Gastrocnemius medialis (tissue), 4 donors: Measurements from ENCODE around the gene CHST11. TPM values are rescaled to one million over a fixed set of nuclear protein-coding genes. Genes with fewer than 3 reads are reported as not detected.

Source experiments
- ATAC-seq, 2 donors: fragments of 150-250 bp; one replicate each; pipeline ENCODE4 v1.9.1; 2016
- DNase-seq, 2 donors: peaks; one replicate each; pipeline ENCODE4 v3.0.0-alpha.2; 2019
- H3K27ac ChIP-seq, 4 donors: fragments of 200-600 bp; sonication (generic); 1 replicate in 1 of 4; 2 replicates in 3 of 4; pipeline ENCODE4 v1.5.1; 2016 to 2018; ENCODE audit warnings: mild to moderate bottlenecking in 2 of 4, moderate library complexity in 1 of 4
- H3K27me3 ChIP-seq, 3 donors: fragments of 200-600 bp; sonication (generic) in 2 of 3; 1 replicate in 1 of 3; 2 replicates in 2 of 3; pipeline versions ENCODE4 v1.5.1 to v1.6.0; 2016 to 2019; ENCODE audit warnings: mild to moderate bottlenecking in 1 of 3, moderate library complexity in 1 of 3
- H3K36me3 ChIP-seq, 2 donors: fragments of 200-600 bp; sonication (generic) in 1 of 2; one replicate each; pipeline ENCODE4 v1.5.1; 2017 to 2018
- H3K4me1 ChIP-seq, 2 donors: fragments of 200-600 bp; sonication (generic) in 1 of 2; one replicate each; pipeline ENCODE4 v1.5.1; 2016 to 2017; ENCODE audit warnings: mild to moderate bottlenecking in 2 of 2
- H3K4me3 ChIP-seq, 4 donors: fragments of 200-600 bp; sonication (generic) in 3 of 4; 1 replicate in 1 of 4; 2 replicates in 3 of 4; pipeline ENCODE4 v1.5.1; 2016 to 2019; ENCODE audit warnings: mild to moderate bottlenecking in 2 of 4
- H3K9me3 ChIP-seq, 3 donors: fragments of 200-600 bp; sonication (generic) in 2 of 3; 1 replicate in 1 of 3; 2 replicates in 2 of 3; pipeline ENCODE4 v1.5.1; 2016 to 2019
- CTCF ChIP-seq, 5 experiments: fragments of 450-650 bp in 3 of 5; fragments of 200-600 bp in 2 of 5; sonication (generic) in 2 of 5; IDR thresholded peaks in 4 of 5; conservative IDR thresholded peaks in 1 of 5; 1 replicate in 4 of 5; 2 replicates in 1 of 5; pipeline ENCODE4 v1.5.1; 2016 to 2019; ENCODE audit warnings: antibody characterized with exemption in 5 of 5, mild to moderate bottlenecking in 3 of 5, moderate library complexity in 3 of 5
- POLR2A ChIP-seq, 2 donors: fragments of 450-650 bp; IDR thresholded peaks; one replicate each; pipeline ENCODE4 v1.6.1; 2017; ENCODE audit warnings: antibody characterized with exemption in 2 of 2, mild to moderate bottlenecking in 2 of 2, moderate library complexity in 2 of 2
- in situ Hi-C, 4 donors: fragments of 200-750 bp; cut with MboI; loops; one replicate each; pipeline versions ENCODE4 v1.15.0 to v1.8.0; 2017; ENCODE audit warnings: low sequenced_read_pairs in 4 of 4
- intact Hi-C: fragments of 100-400 bp; cut with DNase I; formaldehyde crosslinking; loops from one replicate; pipeline ENCODE4 v1.15.1; 2023; ENCODE audit warnings: low total_unique reads
- total RNA-seq, 4 donors: library from RNA; depleted of rRNA; stranded (reverse); fragments of >200 nt; gene quantifications; one replicate each; pipeline versions ENCODE4 v1.1.0 to v1.2.3, GENCODE V29; 2016

The CHST11 gene
- total RNA-seq, 4 donors from 2014 or later: 0.17 to 2.1 (median 1.4) TPM

GRCh38 chr12:104600036-104600712, 143.4 kb downstream of the CHST11 start:
- no peaks in the 10 kb centered on the region for H3K27me3 ChIP-seq
- no peak for ATAC-seq
- H3K9me3 ChIP-seq: no peaks in the 10 kb centered on the region
- TF ChIP-seq CTCF (IDR thresholded peaks at IDR 0.05 in 4 of 5, conservative IDR thresholded peaks at IDR 0.05 in 1 of 5) (no peak), POLR2A (IDR thresholded peaks at IDR 0.05) (no peak)
- H3K27ac ChIP-seq: no peak overlapping the region
- DNase-seq: no peak
- no peak overlapping the region for H3K4me3 ChIP-seq
- intact Hi-C loops: no loop called here
- H3K4me1 ChIP-seq: no peaks in the 10 kb centered on the region
- in situ Hi-C loops: no loop called here
- H3K36me3 ChIP-seq: no peaks in the 10 kb centered on the region

- Histone ChIP-seq H3K36me3 (no peaks in the 10 kb centered on the region), H3K27ac (no peak overlapping the region), H3K4me3 (no peak overlapping the region), H3K27me3 (no peaks in the 10 kb centered on the region), H3K4me1 (no peaks in the 10 kb centered on the region), H3K9me3 (no peaks in the 10 kb centered on the region)
- no peak for DNase-seq
- ATAC-seq: no peak
- TF ChIP-seq CTCF (IDR thresholded peaks at IDR 0.05 in 4 of 5, conservative IDR thresholded peaks at IDR 0.05 in 1 of 5): no peak
- TF ChIP-seq POLR2A (IDR thresholded peaks at IDR 0.05): no peak
- intact Hi-C loops (no loop called here), in situ Hi-C loops (no loop called here)
Observed at GRCh38 chr12:104600790-104601739, 144.3 kb downstream of the CHST11 start.

- Histone ChIP-seq H3K9me3 (no peaks in the 10 kb centered on the region), H3K4me1 (no peaks in the 10 kb centered on the region), H3K4me3 (no peak overlapping the region), H3K36me3 (no peaks in the 10 kb centered on the region), H3K27ac (no peak overlapping the region), H3K27me3 (no peaks in the 10 kb centered on the region)
- intact Hi-C loops (no loop called here), in situ Hi-C loops (no loop called here)
- no peak for DNase-seq
- TF ChIP-seq CTCF (IDR thresholded peaks at IDR 0.05 in 4 of 5, conservative IDR thresholded peaks at IDR 0.05 in 1 of 5) (no peak), POLR2A (IDR thresholded peaks at IDR 0.05) (no peak)
- no peak for ATAC-seq
Observed at GRCh38 chr12:104602406-104602805, 145.7 kb downstream of the CHST11 start.

- Histone ChIP-seq H3K27ac (no peak overlapping the region), H3K27me3 (no peaks in the 10 kb centered on the region), H3K4me3 (no peak overlapping the region), H3K36me3 (no peaks in the 10 kb centered on the region), H3K9me3 (no peaks in the 10 kb centered on the region), H3K4me1 (no peaks in the 10 kb centered on the region)
- no peak for TF ChIP-seq CTCF (IDR thresholded peaks at IDR 0.05 in 4 of 5, conservative IDR thresholded peaks at IDR 0.05 in 1 of 5)
- no peak for TF ChIP-seq POLR2A (IDR thresholded peaks at IDR 0.05)
- in situ Hi-C loops (no loop called here), intact Hi-C loops (no loop called here)
- ATAC-seq (no peak), DNase-seq (no peak)
Observed at GRCh38 chr12:104602896-104603295, 146.1 kb downstream of the CHST11 start.
